Ishikawa (cell line): Measurements from ENCODE around the gene EMP2.
A peak's percentile ranks its signal among the peaks of the same experiment; 100 is the strongest.

Source experiments
- CEBPB ChIP-seq: IDR thresholded peaks from 2 replicates; pipeline ENCODE4 v1.6.1; 2012
- CREB1 ChIP-seq: IDR thresholded peaks from 2 replicates; pipeline ENCODE4 v1.6.1; 2012; ENCODE audit warnings: low read depth
- EGR1 ChIP-seq: IDR thresholded peaks from 2 replicates; pipeline ENCODE4 v1.6.1; 2012
- EP300 ChIP-seq: IDR thresholded peaks from 2 replicates; pipeline ENCODE4 v1.6.1; 2012; ENCODE audit warnings: borderline replicate concordance
- FOXM1 ChIP-seq: IDR thresholded peaks from 2 replicates; pipeline ENCODE4 v1.6.1; 2012; ENCODE audit warnings: low read depth, borderline replicate concordance
- MAX ChIP-seq: IDR thresholded peaks from 2 replicates; pipeline ENCODE4 v1.6.1; 2012
- NFIC ChIP-seq: IDR thresholded peaks from 2 replicates; pipeline ENCODE4 v1.6.1; 2012
- RAD21 ChIP-seq: IDR thresholded peaks from 2 replicates; pipeline ENCODE4 v1.6.1; 2012; ENCODE audit warnings: low read depth
- REST ChIP-seq: IDR thresholded peaks from 2 replicates; pipeline ENCODE4 v1.6.1; 2012; ENCODE audit warnings: low read depth, mild to moderate bottlenecking
- TAF1 ChIP-seq: IDR thresholded peaks from 2 replicates; pipeline ENCODE4 v1.6.1; 2012; ENCODE audit warnings: low read depth, mild to moderate bottlenecking
- TCF12 ChIP-seq: IDR thresholded peaks from 2 replicates; pipeline ENCODE4 v1.6.1; 2012; ENCODE audit warnings: low read depth
- TEAD4 ChIP-seq: IDR thresholded peaks from 2 replicates; pipeline ENCODE4 v1.6.1; 2012
- USF1 ChIP-seq: IDR thresholded peaks from 2 replicates; pipeline ENCODE4 v1.6.1; 2012
- YY1 ChIP-seq: IDR thresholded peaks from 2 replicates; pipeline ENCODE4 v1.6.1; 2012; ENCODE audit warnings: low read depth
- ZBTB7A ChIP-seq: IDR thresholded peaks from 2 replicates; pipeline ENCODE4 v1.6.1; 2012; ENCODE audit warnings: low read depth

Gene EMP2

GRCh38 chr16:10566613-10567012, 13.8 kb downstream of the EMP2 start:
- TF ChIP-seq YY1 (no peak), FOXM1 (no peak), ZBTB7A (no peak), RAD21 (peak; percentile 22; the same call in 1 of the 2 replicates)

GRCh38 chr16:10565167-10565566, 15.2 kb downstream of the EMP2 start:
- no peak for TF ChIP-seq ZBTB7A
- TF ChIP-seq MAX, result no peak
- no peak for TF ChIP-seq RAD21
- TF ChIP-seq YY1, result no peak
- no peak for TF ChIP-seq NFIC
- TF ChIP-seq CREB1, result no peak
- TF ChIP-seq TAF1, result no peak
- TF ChIP-seq REST, result no peak
- TF ChIP-seq FOXM1, result no peak
- no peak for TF ChIP-seq EGR1
- TF ChIP-seq TCF12, result no peak
- no peak for TF ChIP-seq EP300
- TF ChIP-seq USF1, result no peak
- no peak for TF ChIP-seq CEBPB

- no peak for TF ChIP-seq TEAD4
- TF ChIP-seq FOXM1, result no peak
- TF ChIP-seq CEBPB, result no peak
- no peak for TF ChIP-seq CREB1
- no peak for TF ChIP-seq ZBTB7A
- TF ChIP-seq MAX, result no peak
- no peak for TF ChIP-seq RAD21
- no peak for TF ChIP-seq NFIC
Measured at GRCh38 chr16:10564591-10564990, 15.8 kb downstream of the EMP2 start.

GRCh38 chr16:10562361-10562899, 18.0 kb downstream of the EMP2 start:
- TF ChIP-seq EP300 (no peak), EGR1 (no peak), TEAD4 (no peak), REST (no peak), FOXM1 (no peak), NFIC (no peak), RAD21 (no peak), CREB1 (no peak)

- no peak for TF ChIP-seq TEAD4
- no peak for TF ChIP-seq EP300
- TF ChIP-seq TAF1, result no peak
- no peak for TF ChIP-seq USF1
- no peak for TF ChIP-seq TCF12
- no peak for TF ChIP-seq CREB1
Measured at GRCh38 chr16:10561425-10561824, 19.0 kb downstream of the EMP2 start.

- TF ChIP-seq REST (no peak), MAX (no peak), NFIC (no peak), EGR1 (no peak), CREB1 (no peak), TEAD4 (no peak), RAD21 (no peak), USF1 (no peak), CEBPB (no peak), TAF1 (no peak), FOXM1 (no peak), YY1 (no peak), EP300 (no peak), ZBTB7A (no peak), TCF12 (no peak)
Measured at GRCh38 chr16:10561001-10561400, 19.4 kb downstream of the EMP2 start.
